Measurements from ENCODE around the gene NDUFA11.
"Not testable (repeated sequence)": the region's sequence is repeated elsewhere in the genome, so short reads cannot be mapped to it uniquely, and the experiment has no call there.

NDUFA11 gene

GRCh38 chr19:5877427-5877826 is 26.2 kb downstream of the NDUFA11 start:
- no peaks in the 10 kb centered on the region for H3K27me3 ChIP-seq (ENCODE audit: control insufficient read depth, insufficient read depth, low read length, poor library complexity, severe bottlenecking)
- H3K27ac ChIP-seq (ENCODE audit: insufficient read depth, low read depth, low read length, poor library complexity, severe bottlenecking) = no peak overlapping the region
- H3K4me1 ChIP-seq (ENCODE audit: control insufficient read depth, insufficient read depth, low read length) = peaks cover 13% of the 10 kb centered on the region
- no peaks in the 10 kb centered on the region for H3K9me3 ChIP-seq (ENCODE audit: control insufficient read depth, low read length)
- H3K4me3 ChIP-seq (ENCODE audit: insufficient read depth, low read depth, low read length) = no peak overlapping the region
- 94% methylated on average over 8 of the region's 8 CpGs for WGBS, 2 experiments
- H3K36me3 ChIP-seq (ENCODE audit: control insufficient read depth, insufficient read depth, low read length) = no peaks in the 10 kb centered on the region

- WGBS, 2 experiments = 85% methylated on average over 7 of the region's 7 CpGs
- not testable (repeated sequence) for H3K4me1 ChIP-seq (ENCODE audit: control insufficient read depth, insufficient read depth, low read length); H3K27ac ChIP-seq (ENCODE audit: insufficient read depth, low read depth, low read length, poor library complexity, severe bottlenecking); H3K36me3 ChIP-seq (ENCODE audit: control insufficient read depth, insufficient read depth, low read length); H3K27me3 ChIP-seq (ENCODE audit: control insufficient read depth, insufficient read depth, low read length, poor library complexity, severe bottlenecking); H3K9me3 ChIP-seq (ENCODE audit: control insufficient read depth, low read length); H3K4me3 ChIP-seq (ENCODE audit: insufficient read depth, low read depth, low read length)
These were observed 29.1 kb downstream of the NDUFA11 start for GRCh38 chr19:5874496-5874895.

GRCh38 chr19:5873617-5874199 is 29.9 kb downstream of the NDUFA11 start:
- H3K4me3 ChIP-seq (ENCODE audit: insufficient read depth, low read depth, low read length) = no peak overlapping the region
- H3K27me3 ChIP-seq (ENCODE audit: control insufficient read depth, insufficient read depth, low read length, poor library complexity, severe bottlenecking) = no peaks in the 10 kb centered on the region
- H3K9me3 ChIP-seq (ENCODE audit: control insufficient read depth, low read length) = no peaks in the 10 kb centered on the region
- H3K4me1 ChIP-seq (ENCODE audit: control insufficient read depth, insufficient read depth, low read length) = peaks cover 8% of the 10 kb centered on the region
- no peak overlapping the region for H3K27ac ChIP-seq (ENCODE audit: insufficient read depth, low read depth, low read length, poor library complexity, severe bottlenecking)
- 95% methylated on average over 12 of the region's 12 CpGs for WGBS, 2 experiments
- H3K36me3 ChIP-seq (ENCODE audit: control insufficient read depth, insufficient read depth, low read length) = no peaks in the 10 kb centered on the region

GRCh38 chr19:5870986-5871394 is 32.6 kb downstream of the NDUFA11 start:
- Histone ChIP-seq H3K9me3 (ENCODE audit: control insufficient read depth, low read length) (no peaks in the 10 kb centered on the region), H3K4me1 (ENCODE audit: control insufficient read depth, insufficient read depth, low read length) (peaks cover under 1% of the 10 kb centered on the region), H3K27ac (ENCODE audit: insufficient read depth, low read depth, low read length, poor library complexity, severe bottlenecking) (no peak overlapping the region), H3K27me3 (ENCODE audit: control insufficient read depth, insufficient read depth, low read length, poor library complexity, severe bottlenecking) (no peaks in the 10 kb centered on the region), H3K36me3 (ENCODE audit: control insufficient read depth, insufficient read depth, low read length) (no peaks in the 10 kb centered on the region), H3K4me3 (ENCODE audit: insufficient read depth, low read depth, low read length) (no peak overlapping the region)
- 91 to 93% methylated on average over 12 of the region's 12 CpGs for WGBS, 2 experiments

GRCh38 chr19:5867201-5868136 is 36.1 kb downstream of the NDUFA11 start:
- no peaks in the 10 kb centered on the region for H3K4me1 ChIP-seq (ENCODE audit: control insufficient read depth, insufficient read depth, low read length)
- no peaks in the 10 kb centered on the region for H3K27me3 ChIP-seq (ENCODE audit: control insufficient read depth, insufficient read depth, low read length, poor library complexity, severe bottlenecking)
- no peaks in the 10 kb centered on the region for H3K9me3 ChIP-seq (ENCODE audit: control insufficient read depth, low read length)
- H3K27ac ChIP-seq (ENCODE audit: insufficient read depth, low read depth, low read length, poor library complexity, severe bottlenecking) = no peak overlapping the region
- H3K4me3 ChIP-seq (ENCODE audit: insufficient read depth, low read depth, low read length) = no peak overlapping the region
- 89% methylated on average over 31 of the region's 31 CpGs for WGBS, 2 experiments
- H3K36me3 ChIP-seq (ENCODE audit: control insufficient read depth, insufficient read depth, low read length) = no peaks in the 10 kb centered on the region

- no peak overlapping the region for H3K4me3 ChIP-seq (ENCODE audit: insufficient read depth, low read depth, low read length)
- no peaks in the 10 kb centered on the region for H3K36me3 ChIP-seq (ENCODE audit: control insufficient read depth, insufficient read depth, low read length)
- H3K27me3 ChIP-seq (ENCODE audit: control insufficient read depth, insufficient read depth, low read length, poor library complexity, severe bottlenecking) = no peaks in the 10 kb centered on the region
- 93 to 96% methylated on average over 11 of the region's 11 CpGs for WGBS, 2 experiments
- no peaks in the 10 kb centered on the region for H3K4me1 ChIP-seq (ENCODE audit: control insufficient read depth, insufficient read depth, low read length)
- H3K27ac ChIP-seq (ENCODE audit: insufficient read depth, low read depth, low read length, poor library complexity, severe bottlenecking) = no peak overlapping the region
- H3K9me3 ChIP-seq (ENCODE audit: control insufficient read depth, low read length) = no peaks in the 10 kb centered on the region
These were observed 37.8 kb downstream of the NDUFA11 start for GRCh38 chr19:5865772-5866171.

GRCh38 chr19:5864725-5865486 is 38.7 kb downstream of the NDUFA11 start:
- Histone ChIP-seq H3K27me3 (ENCODE audit: control insufficient read depth, insufficient read depth, low read length, poor library complexity, severe bottlenecking) (no peaks in the 10 kb centered on the region), H3K36me3 (ENCODE audit: control insufficient read depth, insufficient read depth, low read length) (no peaks in the 10 kb centered on the region), H3K4me1 (ENCODE audit: control insufficient read depth, insufficient read depth, low read length) (no peaks in the 10 kb centered on the region), H3K27ac (ENCODE audit: insufficient read depth, low read depth, low read length, poor library complexity, severe bottlenecking) (no peak overlapping the region), H3K9me3 (ENCODE audit: control insufficient read depth, low read length) (no peaks in the 10 kb centered on the region), H3K4me3 (ENCODE audit: insufficient read depth, low read depth, low read length) (no peak overlapping the region)
- 93% methylated on average over 14 of the region's 14 CpGs for WGBS, 2 experiments

- 90 to 91% methylated on average over 9 of the region's 9 CpGs for WGBS, 2 experiments
- Histone ChIP-seq H3K9me3 (ENCODE audit: control insufficient read depth, low read length) (no peaks in the 10 kb centered on the region), H3K27ac (ENCODE audit: insufficient read depth, low read depth, low read length, poor library complexity, severe bottlenecking) (no peak overlapping the region), H3K36me3 (ENCODE audit: control insufficient read depth, insufficient read depth, low read length) (no peaks in the 10 kb centered on the region), H3K4me1 (ENCODE audit: control insufficient read depth, insufficient read depth, low read length) (no peaks in the 10 kb centered on the region), H3K27me3 (ENCODE audit: control insufficient read depth, insufficient read depth, low read length, poor library complexity, severe bottlenecking) (no peaks in the 10 kb centered on the region), H3K4me3 (ENCODE audit: insufficient read depth, low read depth, low read length) (no peak overlapping the region)
These were observed 39.4 kb downstream of the NDUFA11 start for GRCh38 chr19:5864013-5864720.

GRCh38 chr19:5863030-5863665 is 40.4 kb downstream of the NDUFA11 start:
- Histone ChIP-seq H3K27me3 (ENCODE audit: control insufficient read depth, insufficient read depth, low read length, poor library complexity, severe bottlenecking) (no peaks in the 10 kb centered on the region), H3K36me3 (ENCODE audit: control insufficient read depth, insufficient read depth, low read length) (no peaks in the 10 kb centered on the region), H3K4me1 (ENCODE audit: control insufficient read depth, insufficient read depth, low read length) (no peaks in the 10 kb centered on the region), H3K27ac (ENCODE audit: insufficient read depth, low read depth, low read length, poor library complexity, severe bottlenecking) (no peak overlapping the region), H3K4me3 (ENCODE audit: insufficient read depth, low read depth, low read length) (no peak overlapping the region), H3K9me3 (ENCODE audit: control insufficient read depth, low read length) (no peaks in the 10 kb centered on the region)
- 88 to 91% methylated on average over 11 of the region's 11 CpGs for WGBS, 2 experiments
